Lung (tissue), 12 donors: ENCODE data around the gene WNK3. TPM values are rescaled to one million over a fixed set of nuclear protein-coding genes. Genes with fewer than 3 reads are reported as not detected.

Experiments
- ATAC-seq: fragments of 200-7000 bp; cut with Tn5 transposase; one replicate; pipeline ENCODE4 v1.9.1; 2020; ENCODE audit warnings: moderate number of reproducible peaks; ENCODE audit not compliant: insufficient read depth, low FRiP score
- DNase-seq, 3 donors: peaks; one replicate each; pipeline ENCODE4 v3.0.0-alpha.2; 2013 to 2017
- H3K27ac ChIP-seq, 2 donors: one replicate each; pipeline ENCODE4 v1.5.1; 2013; ENCODE audit warnings: mild to moderate bottlenecking in 2 of 2, moderate library complexity in 2 of 2, control low read depth in 1 of 2, inconsistent platforms in 1 of 2, low read depth in 1 of 2, low read length in 1 of 2
- H3K27me3 ChIP-seq, 3 donors: one replicate each; pipeline ENCODE4 v1.5.1; 2013; ENCODE audit warnings: low read length in 2 of 3; ENCODE audit not compliant: control insufficient read depth in 3 of 3, insufficient read depth in 3 of 3
- H3K36me3 ChIP-seq, 4 donors: one replicate each; pipeline ENCODE4 v1.5.1; 2013; ENCODE audit warnings: low read length in 4 of 4, mild to moderate bottlenecking in 1 of 4, moderate library complexity in 1 of 4; ENCODE audit not compliant: control insufficient read depth in 4 of 4, insufficient read depth in 4 of 4
- H3K4me1 ChIP-seq, 5 donors: one replicate each; pipeline ENCODE4 v1.5.1; 2013; ENCODE audit warnings: low read length in 5 of 5, mild to moderate bottlenecking in 2 of 5, moderate library complexity in 1 of 5; ENCODE audit not compliant: control insufficient read depth in 5 of 5, insufficient read depth in 5 of 5
- H3K4me3 ChIP-seq: one replicate; pipeline ENCODE4 v1.5.1; 2013; ENCODE audit warnings: mild to moderate bottlenecking, control low read depth, moderate library complexity
- H3K9ac ChIP-seq, 2 donors: one replicate each; pipeline ENCODE4 v1.5.1; 2013; ENCODE audit warnings: low read length in 2 of 2, control low read depth in 1 of 2; ENCODE audit not compliant: insufficient read depth in 1 of 2
- H3K9me3 ChIP-seq, 4 donors: one replicate each; pipeline ENCODE4 v1.5.1; 2013; ENCODE audit warnings: low read length in 3 of 4, mild to moderate bottlenecking in 1 of 4, moderate library complexity in 1 of 4; ENCODE audit not compliant: control insufficient read depth in 4 of 4, insufficient read depth in 3 of 4
- WGBS, 2 donors: extraction: QIAGEN DNeasy Blood & Tissue Kit; methylation state at CpG; one replicate each; pipeline ENCODE4 v1.1.7; 2013; 5-methylcytosine and 5-hydroxymethylcytosine counted together
- polyA plus RNA-seq, 2 donors: library from polyadenylated mRNA; stranded (reverse); fragments of 200-250 nt; gene quantifications; one replicate each; pipeline ENCODE4 v1.2.1, GENCODE V29; 2013
- total RNA-seq, 2 donors: library from RNA; depleted of rRNA in 1 of 2; stranded (reverse); fragments of >200 nt in 1 of 2; gene quantifications; one replicate each; pipeline ENCODE4 v1.2.1, GENCODE V29; 2014 to 2021
- TF ChIP-seq, protein P1 (sequence below): IDR thresholded peaks from 2 replicates; pipeline ENCODE4 v1.5.1; 2012; ENCODE audit warnings: mild to moderate bottlenecking; ENCODE audit errors: control extremely low read depth, extremely low read depth
- donor health status: control.
- donor health status: control.
- donor health status: Bipolar disorder and iron deficiency.
- donor health status: healthy.
- donor health status: DM: yes; HTN: yes; CAD: no.

The WNK3 gene
- total and polyA plus RNA-seq, 4 donors, result 0.14 to 5.2 (median 0.80) TPM

GRCh38 chrX:54173791-54174190 lies 184.1 kb downstream of the WNK3 start:
- H3K27me3 ChIP-seq, result no peaks in the 10 kb centered on the region
- DNase-seq (no peak), ATAC-seq (no peak)
- no peaks in the 10 kb centered on the region for H3K9me3 ChIP-seq
- 85 to 91% methylated on average over 3 of the region's 3 CpGs for WGBS, 2 donors
- TF ChIP-seq, protein P1, sequence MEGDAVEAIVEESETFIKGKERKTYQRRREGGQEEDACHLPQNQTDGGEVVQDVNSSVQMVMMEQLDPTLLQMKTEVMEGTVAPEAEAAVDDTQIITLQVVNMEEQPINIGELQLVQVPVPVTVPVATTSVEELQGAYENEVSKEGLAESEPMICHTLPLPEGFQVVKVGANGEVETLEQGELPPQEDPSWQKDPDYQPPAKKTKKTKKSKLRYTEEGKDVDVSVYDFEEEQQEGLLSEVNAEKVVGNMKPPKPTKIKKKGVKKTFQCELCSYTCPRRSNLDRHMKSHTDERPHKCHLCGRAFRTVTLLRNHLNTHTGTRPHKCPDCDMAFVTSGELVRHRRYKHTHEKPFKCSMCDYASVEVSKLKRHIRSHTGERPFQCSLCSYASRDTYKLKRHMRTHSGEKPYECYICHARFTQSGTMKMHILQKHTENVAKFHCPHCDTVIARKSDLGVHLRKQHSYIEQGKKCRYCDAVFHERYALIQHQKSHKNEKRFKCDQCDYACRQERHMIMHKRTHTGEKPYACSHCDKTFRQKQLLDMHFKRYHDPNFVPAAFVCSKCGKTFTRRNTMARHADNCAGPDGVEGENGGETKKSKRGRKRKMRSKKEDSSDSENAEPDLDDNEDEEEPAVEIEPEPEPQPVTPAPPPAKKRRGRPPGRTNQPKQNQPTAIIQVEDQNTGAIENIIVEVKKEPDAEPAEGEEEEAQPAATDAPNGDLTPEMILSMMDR, result no peak
- no peak overlapping the region for H3K9ac ChIP-seq
- peaks cover 0 to 6% (median 2%) of the 10 kb centered on the region in 4 donors for H3K36me3 ChIP-seq
- no peak overlapping the region for H3K4me3 ChIP-seq
- no peak overlapping the region for H3K27ac ChIP-seq
- H3K4me1 ChIP-seq, result peaks cover 0 to 4% (median 0%) of the 10 kb centered on the region in 5 donors

- 83 to 95% methylated on average over 3 of the region's 3 CpGs for WGBS, 2 donors
- Histone ChIP-seq H3K27ac (no peak overlapping the region), H3K27me3 (no peaks in the 10 kb centered on the region), H3K9me3 (no peaks in the 10 kb centered on the region), H3K36me3 (peaks cover 0 to 6% (median 2%) of the 10 kb centered on the region in 4 donors), H3K4me3 (no peak overlapping the region), H3K4me1 (peaks cover 0 to 4% (median 0%) of the 10 kb centered on the region in 5 donors), H3K9ac (no peak overlapping the region)
- TF ChIP-seq, protein P1, result no peak
- ATAC-seq (no peak), DNase-seq (no peak)
These were observed 185.4 kb downstream of the WNK3 start for GRCh38 chrX:54172455-54172854.

- no peak for DNase-seq
- Histone ChIP-seq H3K27ac (no peak overlapping the region), H3K9me3 (no peaks in the 10 kb centered on the region), H3K36me3 (peaks cover 0 to 6% (median 2%) of the 10 kb centered on the region in 4 donors), H3K27me3 (no peaks in the 10 kb centered on the region), H3K4me1 (no peaks in the 10 kb centered on the region), H3K9ac (no peak overlapping the region), H3K4me3 (no peak overlapping the region)
- TF ChIP-seq, protein P1, result no peak
- 84 to 86% methylated on average over 4 of the region's 4 CpGs for WGBS, 2 donors
- ATAC-seq, result no peak
These were observed 186.2 kb downstream of the WNK3 start for GRCh38 chrX:54171527-54172250.
